Sigmoid colon (tissue), 7 donors: ENCODE measurements around the gene YWHAB. TPM values are rescaled to one million over a fixed set of nuclear protein-coding genes. Genes with fewer than 3 reads are reported as not detected.

Source experiments
- DNase-seq: peaks from one replicate; pipeline ENCODE4 v3.0.0-alpha.2; 2019
- H3K27ac ChIP-seq, 4 donors: fragments of 200-600 bp; sonication (generic); one replicate each; pipeline ENCODE4 v1.5.1; 2016 to 2019; ENCODE audit warnings: mild to moderate bottlenecking in 1 of 4
- H3K27me3 ChIP-seq, 3 donors: fragments of 200-600 bp; sonication (generic); one replicate each; pipeline ENCODE4 v1.5.1; 2019; ENCODE audit warnings: mild to moderate bottlenecking in 1 of 3
- H3K36me3 ChIP-seq, 4 donors: fragments of 200-600 bp; sonication (generic); one replicate each; pipeline ENCODE4 v1.5.1; 2016 to 2019
- H3K4me1 ChIP-seq, 4 donors: fragments of 200-600 bp; sonication (generic); one replicate each; pipeline ENCODE4 v1.5.1; 2017 to 2019
- H3K4me3 ChIP-seq, 4 donors: fragments of 200-600 bp; sonication (generic); one replicate each; pipeline ENCODE4 v1.5.1; 2017 to 2019; ENCODE audit warnings: mild to moderate bottlenecking in 2 of 4, moderate library complexity in 1 of 4
- H3K9me3 ChIP-seq, 4 donors: fragments of 200-600 bp in 3 of 4; sonication (generic) in 3 of 4; one replicate each; pipeline versions ENCODE4 v1.5.1 to v1.6.1; 2013 to 2019
- CTCF ChIP-seq, 4 experiments: fragments of 450-650 bp in 3 of 4; fragments of 200-600 bp in 1 of 4; IDR thresholded peaks; one replicate each; pipeline ENCODE4 v1.5.1; 2016 to 2019; ENCODE audit warnings: antibody characterized with exemption in 4 of 4, mild to moderate bottlenecking in 3 of 4, moderate library complexity in 2 of 4
- EP300 ChIP-seq, 4 donors: sonication (generic); formaldehyde crosslinking; IDR thresholded peaks; one replicate each; pipeline ENCODE4 v1.6.1; 2017; ENCODE audit warnings: antibody characterized with exemption in 4 of 4
- POLR2A ChIP-seq, 2 donors: fragments of 450-650 bp; IDR thresholded peaks; one replicate each; pipeline ENCODE4 v1.6.1; 2016; ENCODE audit warnings: antibody characterized with exemption in 2 of 2, mild to moderate bottlenecking in 2 of 2, moderate library complexity in 2 of 2
- POLR2AphosphoS5 ChIP-seq, 4 donors: sonication (generic); formaldehyde crosslinking; IDR thresholded peaks; one replicate each; pipeline ENCODE4 v1.6.1; 2017; ENCODE audit warnings: antibody characterized with exemption in 4 of 4
- WGBS, 2 donors: extraction: QIAGEN DNeasy Blood & Tissue Kit; methylation state at CpG; one replicate each; pipeline ENCODE4 v1.1.7; 2013; 5-methylcytosine and 5-hydroxymethylcytosine counted together
- intact Hi-C: fragments of 100-400 bp; cut with DNase I; formaldehyde crosslinking; loops from one replicate; pipeline ENCODE4 v1.15.1; 2023
- polyA plus RNA-seq, 3 donors: library from polyadenylated mRNA; stranded (reverse); fragments of 200-250 nt; gene quantifications; one replicate each; pipeline ENCODE4 v1.2.3, GENCODE V29; 2013
- total RNA-seq, 4 donors: library from RNA; depleted of rRNA; stranded (reverse); fragments of >200 nt; gene quantifications; one replicate each; pipeline ENCODE4 v1.1.0, GENCODE V29; 2016
- donor health status: healthy with polysubstance abuse.
- donor health status: Bipolar disorder and iron deficiency.
- donor health status: healthy.

YWHAB gene
- total and polyA plus RNA-seq, 7 donors, result 80.3 to 214 (median 110) TPM

GRCh38 chr20:44883214-44883902 is 2.1 kb upstream of the YWHAB start:
- no peaks in the 10 kb centered on the region for H3K27me3 ChIP-seq
- WGBS, 2 donors, result 93 to 94% methylated on average over 7 of the region's 7 CpGs
- no peak overlapping the region for H3K4me3 ChIP-seq
- DNase-seq, result no peak
- TF ChIP-seq POLR2AphosphoS5 (IDR thresholded peaks at IDR 0.05) (no peak), EP300 (IDR thresholded peaks at IDR 0.05) (no peak), CTCF (IDR thresholded peaks at IDR 0.05) (no peak), POLR2A (IDR thresholded peaks at IDR 0.05) (no peak)
- no peak overlapping the region for H3K27ac ChIP-seq
- no peaks in the 10 kb centered on the region for H3K36me3 ChIP-seq
- H3K4me1 ChIP-seq, result peaks cover 0 to 31% (median 29%) of the 10 kb centered on the region in 4 donors
- intact Hi-C loops, result loop anchor here (10.0 kb wide), 1 partner anchor 569 kb away; the partner anchor contains the start of gene FITM2
- H3K9me3 ChIP-seq, result no peaks in the 10 kb centered on the region

- DNase-seq, result no peak
- peaks cover 0 to 46% (median 41%) of the 10 kb centered on the region in 4 donors for H3K4me1 ChIP-seq
- H3K27ac ChIP-seq, result peak overlapping the region; percentile 96 to 99 (median 98)
- WGBS, 2 donors, result 12% methylated on average over 14 of the region's 14 CpGs
- no peaks in the 10 kb centered on the region for H3K27me3 ChIP-seq
- H3K9me3 ChIP-seq, result no peaks in the 10 kb centered on the region
- H3K4me3 ChIP-seq, result peak overlapping the region; percentile 92 to 99 (median 96)
- TF ChIP-seq POLR2A (IDR thresholded peaks at IDR 0.05), result no peak
- TF ChIP-seq CTCF (IDR thresholded peaks at IDR 0.05), result no peak
- no peak for TF ChIP-seq EP300 (IDR thresholded peaks at IDR 0.05)
- no peak for TF ChIP-seq POLR2AphosphoS5 (IDR thresholded peaks at IDR 0.05)
- intact Hi-C loops, result loop anchor here (5.0 to 10.0 kb wide), 3 partner anchors 77 to 570 kb away; partner anchors contain the start of genes FITM2, TOMM34 and TTPAL
- H3K36me3 ChIP-seq, result no peaks in the 10 kb centered on the region
Measured at GRCh38 chr20:44884907-44885391, 556 bp upstream of the YWHAB start.

- DNase-seq, result no peak
- Histone ChIP-seq H3K27ac (peak overlapping the region; percentile 96 to 99 (median 98)), H3K4me3 (peak overlapping the region; percentile 92 to 99 (median 96)), H3K4me1 (peaks cover 0 to 56% (median 45%) of the 10 kb centered on the region in 4 donors), H3K9me3 (no peaks in the 10 kb centered on the region), H3K36me3 (no peaks in the 10 kb centered on the region), H3K27me3 (no peaks in the 10 kb centered on the region)
- intact Hi-C loops, result loop anchor here (5.0 to 10.0 kb wide), 3 partner anchors 76 to 571 kb away; partner anchors contain the start of genes FITM2, TOMM34 and TTPAL
- TF ChIP-seq CTCF (IDR thresholded peaks at IDR 0.05), result peak in 1 of 4 experiments; percentile 2
- TF ChIP-seq POLR2A (IDR thresholded peaks at IDR 0.05), result no peak
- 0 to 1% methylated on average over 8 of the region's 8 CpGs for WGBS, 2 donors
Measured at GRCh38 chr20:44886266-44886651, 754 bp downstream of the YWHAB start.

GRCh38 chr20:44886828-44887227 is 1.3 kb downstream of the YWHAB start:
- Histone ChIP-seq H3K27ac (peak overlapping the region; percentile 96 to 99 (median 98)), H3K4me1 (peaks cover 0 to 59% (median 48%) of the 10 kb centered on the region in 4 donors), H3K9me3 (no peaks in the 10 kb centered on the region), H3K4me3 (peak overlapping the region; percentile 92 to 99 (median 96)), H3K36me3 (no peaks in the 10 kb centered on the region), H3K27me3 (no peaks in the 10 kb centered on the region)
- intact Hi-C loops, result loop anchor here (5.0 to 10.0 kb wide), 3 partner anchors 75 to 572 kb away; partner anchors contain the start of genes FITM2, TOMM34 and TTPAL
- 1 to 3% methylated on average over 2 of the region's 2 CpGs for WGBS, 2 donors
- no peak for DNase-seq
- no peak for TF ChIP-seq EP300 (IDR thresholded peaks at IDR 0.05)
- TF ChIP-seq POLR2A (IDR thresholded peaks at IDR 0.05), result no peak
- no peak for TF ChIP-seq POLR2AphosphoS5 (IDR thresholded peaks at IDR 0.05)
- no peak for TF ChIP-seq CTCF (IDR thresholded peaks at IDR 0.05)
